ENCODE data around the gene PCDHGB5. TPM values are rescaled to one million over a fixed set of nuclear protein-coding genes. Genes with fewer than 3 reads are reported as not detected.
A peak's percentile ranks its signal among the peaks of the same experiment; 100 is the strongest.
"Not testable (repeated sequence)": the region's sequence is repeated elsewhere in the genome, so short reads cannot be mapped to it uniquely, and the experiment has no call there.

Gene PCDHGB5
- total RNA-seq, 1 experiment from 2014 or later = not detected

- DNase-seq (ENCODE audit: low spot score); in situ Hi-C loops (cut with HindIII; ENCODE audit: low sequenced_read_pairs): not testable (repeated sequence)
Measured at GRCh38 chr5:141432308-141432707, 34.6 kb downstream of the PCDHGB5 start.

GRCh38 chr5:141432726-141433125, 35.0 kb downstream of the PCDHGB5 start:
- DNase-seq (ENCODE audit: low spot score); in situ Hi-C loops (cut with HindIII; ENCODE audit: low sequenced_read_pairs): not testable (repeated sequence)

GRCh38 chr5:141434006-141434405, 36.3 kb downstream of the PCDHGB5 start:
- in situ Hi-C loops (cut with HindIII; ENCODE audit: low sequenced_read_pairs) = no loop called here

GRCh38 chr5:141437221-141437620, 39.5 kb downstream of the PCDHGB5 start:
- in situ Hi-C loops (cut with HindIII; ENCODE audit: low sequenced_read_pairs) = no loop called here
- DNase-seq (ENCODE audit: low spot score) = no peak

More at GRCh38 chr5:141434006-141434405, 36.3 kb downstream of the PCDHGB5 start:
- no peak for DNase-seq (ENCODE audit: low spot score)

GRCh38 chr5:141439411-141440141, 41.8 kb downstream of the PCDHGB5 start:
- in situ Hi-C loops (cut with HindIII; ENCODE audit: low sequenced_read_pairs) = no loop called here
- peak; percentile 2 for DNase-seq (ENCODE audit: low spot score)

DNA sequence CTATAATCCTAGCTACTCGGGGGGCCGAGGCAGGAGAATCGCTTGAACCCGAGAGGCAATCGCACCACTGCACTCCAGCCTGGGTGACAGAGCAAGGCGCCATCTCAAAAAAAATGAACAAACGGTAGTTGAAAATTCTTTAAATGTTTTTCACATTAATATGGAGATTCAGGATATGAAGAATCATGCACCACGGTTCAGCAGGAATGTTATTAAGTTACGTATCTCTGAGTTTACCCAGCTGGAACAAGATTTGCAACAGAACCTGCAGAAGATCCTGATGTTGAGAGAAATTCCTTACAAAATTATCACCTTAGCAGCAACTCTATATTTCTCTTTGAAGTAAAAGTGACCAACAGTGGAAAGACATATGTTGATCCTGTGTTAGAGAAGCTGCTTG, 42.6 kb downstream of the PCDHGB5 start:
- DNase-seq (ENCODE audit: low spot score) = no peak
- in situ Hi-C loops (cut with HindIII; ENCODE audit: low sequenced_read_pairs) = no loop called here

DNA sequence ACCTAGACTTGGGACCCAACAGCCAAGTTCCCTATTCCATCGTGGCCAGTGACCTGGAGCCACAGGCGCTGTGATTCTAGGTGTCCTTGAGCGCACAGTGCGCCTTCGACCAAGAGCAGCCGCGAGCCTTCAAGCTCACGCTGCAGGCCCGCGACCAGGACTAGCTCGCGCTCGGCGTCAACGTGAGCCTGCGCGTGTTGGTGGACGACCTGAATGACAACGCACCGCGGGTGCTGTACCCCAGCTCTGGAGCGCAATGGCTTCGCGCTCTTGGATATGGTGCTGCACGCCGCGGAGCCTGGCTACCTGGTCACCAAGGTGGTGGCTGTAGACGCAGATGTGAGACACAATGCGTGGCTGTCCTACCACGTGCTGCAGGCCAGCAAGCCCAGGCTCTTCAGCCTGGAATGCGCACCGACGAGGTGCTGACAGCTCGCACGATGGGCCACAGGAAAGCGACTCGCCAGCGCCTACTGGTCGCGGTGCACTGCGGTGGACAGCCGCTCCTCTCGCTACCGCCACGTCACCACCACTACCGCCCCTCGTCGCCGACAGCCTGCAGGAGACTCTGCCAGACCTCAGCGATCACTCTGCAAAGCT, 43.9 kb downstream of the PCDHGB5 start:
- no peak for DNase-seq (ENCODE audit: low spot score)
- in situ Hi-C loops (cut with HindIII; ENCODE audit: low sequenced_read_pairs) = no loop called here

Other genes starting within 250 kb of the PCDHGB5 start
- not detected in 2 replicates for gene PCDHB6, start 247.9 kb upstream of the PCDHGB5 start, total RNA-seq (2014; rRNA removed; shearing (Covaris generic))
- not detected in 2 replicates for gene PCDHB7, start 225.3 kb upstream of the PCDHGB5 start, total RNA-seq (2014; rRNA removed; shearing (Covaris generic))
- 0.10 TPM in 1 of 2 replicates, not detected in the other for gene PCDHB8, start 220.2 kb upstream of the PCDHGB5 start, total RNA-seq (2014; rRNA removed; shearing (Covaris generic))
- gene PCDHB16, start 215.6 kb upstream of the PCDHGB5 start, total RNA-seq (2014; rRNA removed; shearing (Covaris generic)) = 0.25 and 1.3 TPM in 2 replicates
- 0.18 and 7.3 TPM in 2 replicates for gene PCDHB9, start 210.8 kb upstream of the PCDHGB5 start, total RNA-seq (2014; rRNA removed; shearing (Covaris generic))
- gene PCDHB10, start 205.6 kb upstream of the PCDHGB5 start, total RNA-seq (2014; rRNA removed; shearing (Covaris generic)) = 0.44 TPM in 1 of 2 replicates, not detected in the other
- 0.10 and 1.4 TPM in 2 replicates for gene PCDHB11, start 198.3 kb upstream of the PCDHGB5 start, total RNA-seq (2014; rRNA removed; shearing (Covaris generic))
- not detected in 2 replicates for gene PCDHB12, start 189.2 kb upstream of the PCDHGB5 start, total RNA-seq (2014; rRNA removed; shearing (Covaris generic))
- gene PCDHB13, start 184.0 kb upstream of the PCDHGB5 start, total RNA-seq (2014; rRNA removed; shearing (Covaris generic)) = not detected in 2 replicates
- gene PCDHB14, start 174.6 kb upstream of the PCDHGB5 start, total RNA-seq (2014; rRNA removed; shearing (Covaris generic)) = 0.27 and 0.55 TPM in 2 replicates
- not detected in 2 replicates for gene PCDHB15, start 152.6 kb upstream of the PCDHGB5 start, total RNA-seq (2014; rRNA removed; shearing (Covaris generic))
- not detected in 2 replicates for gene SLC25A2, start 93.9 kb upstream of the PCDHGB5 start, total RNA-seq (2014; rRNA removed; shearing (Covaris generic))
- gene TAF7, start 77.2 kb upstream of the PCDHGB5 start, total RNA-seq (2014; rRNA removed; shearing (Covaris generic)) = 131 and 164 TPM in 2 replicates
- not detected in 2 replicates for gene PCDHGA1, start 67.4 kb upstream of the PCDHGB5 start, total RNA-seq (2014; rRNA removed; shearing (Covaris generic))
- not detected in 2 replicates for gene PCDHGA2, start 59.2 kb upstream of the PCDHGB5 start, total RNA-seq (2014; rRNA removed; shearing (Covaris generic))
- gene PCDHGA3, start 54.1 kb upstream of the PCDHGB5 start, total RNA-seq (2014; rRNA removed; shearing (Covaris generic)) = not detected in 2 replicates
- gene PCDHGB1, start 47.8 kb upstream of the PCDHGB5 start, total RNA-seq (2014; rRNA removed; shearing (Covaris generic)) = not detected in 2 replicates
- 0.06 TPM in 1 of 2 replicates, not detected in the other for gene PCDHGA4, start 42.9 kb upstream of the PCDHGB5 start, total RNA-seq (2014; rRNA removed; shearing (Covaris generic))
- 0.18 TPM in 1 of 2 replicates, not detected in the other for gene PCDHGB2, start 38.0 kb upstream of the PCDHGB5 start, total RNA-seq (2014; rRNA removed; shearing (Covaris generic))
- gene PCDHGA5, start 33.8 kb upstream of the PCDHGB5 start, total RNA-seq (2014; rRNA removed; shearing (Covaris generic)) = 0.24 TPM in 1 of 2 replicates, not detected in the other
- gene PCDHGB3, start 27.7 kb upstream of the PCDHGB5 start, total RNA-seq (2014; rRNA removed; shearing (Covaris generic)) = not detected in 2 replicates
- 0.92 TPM in 1 of 2 replicates, not detected in the other for gene PCDHGA6, start 24.1 kb upstream of the PCDHGB5 start, total RNA-seq (2014; rRNA removed; shearing (Covaris generic))
- not detected in 2 replicates for gene PCDHGA7, start 15.2 kb upstream of the PCDHGB5 start, total RNA-seq (2014; rRNA removed; shearing (Covaris generic))
- gene PCDHGB4, start 10.2 kb upstream of the PCDHGB5 start, total RNA-seq (2014; rRNA removed; shearing (Covaris generic)) = not detected in 2 replicates
- not detected in 2 replicates for gene PCDHGA8, start 5.3 kb upstream of the PCDHGB5 start, total RNA-seq (2014; rRNA removed; shearing (Covaris generic))
- gene PCDHGA9, start 4.8 kb downstream of the PCDHGB5 start, total RNA-seq (2014; rRNA removed; shearing (Covaris generic)) = not detected in 2 replicates
- gene PCDHGB6, start 10.1 kb downstream of the PCDHGB5 start, total RNA-seq (2014; rRNA removed; shearing (Covaris generic)) = not detected in 2 replicates
- 0.31 and 0.71 TPM in 2 replicates for gene PCDHGA10, start 15.0 kb downstream of the PCDHGB5 start, total RNA-seq (2014; rRNA removed; shearing (Covaris generic))
- gene PCDHGB7, start 19.7 kb downstream of the PCDHGB5 start, total RNA-seq (2014; rRNA removed; shearing (Covaris generic)) = 0.68 TPM in 1 of 2 replicates, not detected in the other
- not detected in 2 replicates for gene PCDHGA11, start 23.1 kb downstream of the PCDHGB5 start, total RNA-seq (2014; rRNA removed; shearing (Covaris generic))
- gene PCDHGA12, start 32.6 kb downstream of the PCDHGB5 start, total RNA-seq (2014; rRNA removed; shearing (Covaris generic)) = not detected in 2 replicates
- 1.0 and 7.7 TPM in 2 replicates for gene PCDHGC3, start 78.0 kb downstream of the PCDHGB5 start, total RNA-seq (2014; rRNA removed; shearing (Covaris generic))
- gene PCDHGC4, start 87.1 kb downstream of the PCDHGB5 start, total RNA-seq (2014; rRNA removed; shearing (Covaris generic)) = not detected in 2 replicates
- 0.14 and 0.18 TPM in 2 replicates for gene PCDHGC5, start 91.1 kb downstream of the PCDHGB5 start, total RNA-seq (2014; rRNA removed; shearing (Covaris generic))
- 23.5 and 34.0 TPM in 2 replicates for gene DIAPH1, start 221.1 kb downstream of the PCDHGB5 start, total RNA-seq (2014; rRNA removed; shearing (Covaris generic))
- gene HDAC3, start 238.9 kb downstream of the PCDHGB5 start, total RNA-seq (2014; rRNA removed; shearing (Covaris generic)) = 105 and 117 TPM in 2 replicates
- 9.9 and 21.2 TPM in 2 replicates for gene RELL2, start 239.1 kb downstream of the PCDHGB5 start, total RNA-seq (2014; rRNA removed; shearing (Covaris generic))

All from G401 (cell line).